Activated naive CD8-positive, alpha-beta T cell treated with anti-CD3 and anti-CD28 coated beads, Interleukin-2, amount 10 ng/mL, durations not matched to agents 7 days and 5 days (primary cell): ENCODE measurements around the gene MATCAP1. TPM values are rescaled to one million over a fixed set of nuclear protein-coding genes. Genes with fewer than 3 reads are reported as not detected.

ENCODE experiments used
- ATAC-seq: fragments of 150-1000 bp; cut with Tn5 transposase; one replicate; pipeline ENCODE4 v1.10.0; 2021; ENCODE audit warnings: low read depth, moderate library complexity
- POLR2A ChIA-PET: fragments of 350-600 bp; sonication (Branson Sonifier 250); formaldehyde crosslinking; loops from one replicate; lab custom pipeline; 2021; ENCODE audit warnings: antibody characterized with exemption; lab: Charles Lee
- DNase-seq: peaks from one replicate; pipeline ENCODE4 v3.0.0; 2021
- H3K27ac Mint-ChIP-seq: one replicate; pipeline ENCODE4 v1.8.0; 2022; ENCODE audit warnings: mild to moderate bottlenecking, mixed read lengths
- H3K27me3 Mint-ChIP-seq: one replicate; pipeline ENCODE4 v1.8.0; 2022; ENCODE audit warnings: mild to moderate bottlenecking, moderate library complexity, mixed read lengths
- H3K36me3 Mint-ChIP-seq: one replicate; pipeline ENCODE4 v1.8.0; 2021; ENCODE audit warnings: mild to moderate bottlenecking, mixed read lengths
- H3K4me1 Mint-ChIP-seq: one replicate; pipeline ENCODE4 v1.8.0; 2021; ENCODE audit warnings: mixed read lengths
- H3K4me3 Mint-ChIP-seq: one replicate; pipeline ENCODE4 v1.8.0; 2022; ENCODE audit warnings: mild to moderate bottlenecking, moderate library complexity, mixed read lengths
- H3K9me3 Mint-ChIP-seq: one replicate; pipeline ENCODE4 v1.8.0; 2021; ENCODE audit warnings: mixed read lengths
- total RNA-seq, 2 experiments: library from RNA; stranded (reverse); gene quantifications; one replicate each; pipeline ENCODE4 v1.2.3, GENCODE V29; 2021

The MATCAP1 gene
- total RNA-seq, 2 experiments from 2014 or later, result 57.4 to 59.1 TPM

GRCh38 chr16:67163164-67163998, 20.4 kb downstream of the MATCAP1 start:
- POLR2A ChIA-PET, result interaction anchor here (0.6 to 2.3 kb wide), 6 partner anchors 10 to 188 kb away, joined by 3 to 15 read pairs (median 4); partner anchors contain the start of genes B3GNT9 and FHOD1
- peak; percentile 4 for ATAC-seq
- H3K27me3 Mint-ChIP-seq, result peaks cover 51% of the 10 kb centered on the region
- H3K4me1 Mint-ChIP-seq, result peaks cover 25% of the 10 kb centered on the region
- H3K36me3 Mint-ChIP-seq, result peaks cover 7% of the 10 kb centered on the region
- peak; percentile 72 for DNase-seq
- H3K27ac Mint-ChIP-seq, result peak overlapping the region; percentile 48
- peak overlapping the region; percentile 55 for H3K4me3 Mint-ChIP-seq
- no peaks in the 10 kb centered on the region for H3K9me3 Mint-ChIP-seq

GRCh38 chr16:67162506-67163163, 21.1 kb downstream of the MATCAP1 start:
- Mint-ChIP-seq H3K9me3 (no peaks in the 10 kb centered on the region), H3K4me3 (peak overlapping the region; percentile 44), H3K27ac (no peak overlapping the region), H3K4me1 (peaks cover 32% of the 10 kb centered on the region), H3K36me3 (peaks cover 11% of the 10 kb centered on the region), H3K27me3 (peaks cover 46% of the 10 kb centered on the region)
- POLR2A ChIA-PET, result interaction anchor here (1.1 to 2.3 kb wide), 5 partner anchors 11 to 187 kb away, joined by 3 to 15 read pairs (median 4); partner anchors contain the start of genes B3GNT9 and FHOD1
- peak; percentile 28 for DNase-seq
- no peak for ATAC-seq

GRCh38 chr16:67161595-67162058, 22.1 kb downstream of the MATCAP1 start:
- Mint-ChIP-seq H3K4me1 (peaks cover 40% of the 10 kb centered on the region), H3K27me3 (peaks cover 36% of the 10 kb centered on the region), H3K4me3 (peak overlapping the region; percentile 42), H3K36me3 (peaks cover 13% of the 10 kb centered on the region), H3K9me3 (no peaks in the 10 kb centered on the region), H3K27ac (no peak overlapping the region)
- peak; percentile 31 for DNase-seq
- POLR2A ChIA-PET, result interaction anchor here (2.3 to 3.6 kb wide), 4 partner anchors 9 to 22 kb away, joined by 13 to 15 read pairs (median 14); partner anchors contain the start of genes B3GNT9, MATCAP1 and NOL3
- ATAC-seq, result no peak

- Mint-ChIP-seq H3K4me3 (peak overlapping the region; percentile 93), H3K27me3 (peaks cover 18% of the 10 kb centered on the region), H3K27ac (peak overlapping the region; percentile 92), H3K36me3 (peaks cover 17% of the 10 kb centered on the region), H3K4me1 (peaks cover 45% of the 10 kb centered on the region), H3K9me3 (no peaks in the 10 kb centered on the region)
- POLR2A ChIA-PET, result interaction anchor here (0.6 to 4.2 kb wide), 19 partner anchors 8 to 637 kb away, joined by 3 to 28 read pairs (median 5); partner anchors contain the start of genes B3GNT9, CBFB, FHOD1 and MATCAP1
- DNase-seq (peak; percentile 84), ATAC-seq (peak; percentile 40)
These were observed 24.8 kb downstream of the MATCAP1 start for GRCh38 chr16:67158637-67159600.

- Mint-ChIP-seq H3K36me3 (peaks cover 20% of the 10 kb centered on the region), H3K4me3 (peak overlapping the region; percentile 93), H3K27me3 (peaks cover 14% of the 10 kb centered on the region), H3K4me1 (peaks cover 51% of the 10 kb centered on the region), H3K9me3 (no peaks in the 10 kb centered on the region), H3K27ac (peak overlapping the region; percentile 92)
- no peak for DNase-seq
- POLR2A ChIA-PET, result interaction anchor here (0.6 to 4.2 kb wide), 14 partner anchors 7 to 636 kb away, joined by 3 to 28 read pairs (median 4); partner anchors contain the start of genes B3GNT9, CBFB, NOL3 and PHAF1
- no peak for ATAC-seq
These were observed 25.7 kb downstream of the MATCAP1 start for GRCh38 chr16:67157892-67158635.

GRCh38 chr16:67157106-67157748, 26.5 kb downstream of the MATCAP1 start:
- POLR2A ChIA-PET, result interaction anchor here (1.1 to 4.2 kb wide), 2 partner anchors 139 to 143 kb away, joined by 5 to 23 read pairs; no protein-coding TSS in a partner anchor
- Mint-ChIP-seq H3K4me1 (peaks cover 54% of the 10 kb centered on the region), H3K4me3 (peak overlapping the region; percentile 25), H3K27me3 (peaks cover 14% of the 10 kb centered on the region), H3K27ac (peak overlapping the region; percentile 92), H3K36me3 (peaks cover 23% of the 10 kb centered on the region), H3K9me3 (no peaks in the 10 kb centered on the region)
- no peak for ATAC-seq
- DNase-seq, result no peak

- Mint-ChIP-seq H3K9me3 (no peaks in the 10 kb centered on the region), H3K4me1 (peaks cover 56% of the 10 kb centered on the region), H3K27ac (peak overlapping the region; percentile 63), H3K4me3 (no peak overlapping the region), H3K36me3 (peaks cover 20% of the 10 kb centered on the region), H3K27me3 (peaks cover 6% of the 10 kb centered on the region)
- POLR2A ChIA-PET, result interaction anchor here (1.9 to 2.1 kb wide), 2 partner anchors 127 to 142 kb away, joined by 11 read pairs; partner anchors contain the start of gene CBFB
- ATAC-seq (no peak), DNase-seq (peak; percentile 41)
These were observed 27.5 kb downstream of the MATCAP1 start for GRCh38 chr16:67156143-67156844.

- no peaks in the 10 kb centered on the region for H3K9me3 Mint-ChIP-seq
- POLR2A ChIA-PET, result interaction anchor here (0.6 to 2.8 kb wide), 8 partner anchors 19 to 181 kb away, joined by 3 to 31 read pairs (median 4); partner anchors contain the start of gene CBFB
- ATAC-seq (peak; percentile 38), DNase-seq (peak; percentile 93)
- H3K4me1 Mint-ChIP-seq, result peaks cover 57% of the 10 kb centered on the region
- peaks cover 3% of the 10 kb centered on the region for H3K27me3 Mint-ChIP-seq
- no peak overlapping the region for H3K27ac Mint-ChIP-seq
- H3K4me3 Mint-ChIP-seq, result peak overlapping the region; percentile 77
- H3K36me3 Mint-ChIP-seq, result peaks cover 17% of the 10 kb centered on the region
These were observed 28.2 kb downstream of the MATCAP1 start for GRCh38 chr16:67155295-67156142.

GRCh38 chr16:67154578-67155294, 29.0 kb downstream of the MATCAP1 start:
- Mint-ChIP-seq H3K4me3 (peak overlapping the region; percentile 77), H3K9me3 (no peaks in the 10 kb centered on the region), H3K4me1 (peaks cover 57% of the 10 kb centered on the region), H3K27me3 (peaks cover 3% of the 10 kb centered on the region), H3K27ac (no peak overlapping the region), H3K36me3 (peaks cover 17% of the 10 kb centered on the region)
- POLR2A ChIA-PET, result interaction anchor here (0.6 to 2.8 kb wide), 8 partner anchors 18 to 180 kb away, joined by 3 to 31 read pairs (median 4); partner anchors contain the start of gene CBFB
- ATAC-seq (no peak), DNase-seq (no peak)
